ENCODE results near the gene TINCR. TPM values are rescaled to one million over a fixed set of nuclear protein-coding genes. Genes with fewer than 3 reads are reported as not detected.

TINCR gene
- polyA plus RNA-seq, 1 donor from 2014 or later: 2.0 TPM

DNA sequence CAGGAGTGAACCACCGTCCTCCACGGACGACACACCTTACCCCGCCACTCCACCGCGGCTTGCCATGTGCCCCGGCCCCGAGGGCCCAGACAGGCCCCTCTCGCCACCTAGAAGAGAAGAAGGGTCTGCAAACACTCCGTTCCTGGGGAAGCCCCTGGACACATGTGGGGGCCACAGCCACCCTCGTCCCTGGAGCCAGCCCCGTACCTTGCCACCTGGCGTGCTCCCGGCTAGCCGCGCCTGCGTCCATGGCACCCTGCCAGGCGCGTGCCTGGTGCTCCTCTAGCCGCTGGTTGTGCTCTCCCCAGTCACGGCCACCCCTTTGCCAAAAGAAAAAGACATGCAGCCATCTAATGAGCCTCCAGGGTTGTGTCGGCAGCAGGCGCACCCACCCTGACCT lies 19.9 kb upstream of the TINCR start:
- Histone ChIP-seq H3K27ac (ENCODE audit: low read length) (no peak overlapping the region), H4K20me1 (ENCODE audit: insufficient read depth) (no peaks in the 10 kb centered on the region), H3F3A (ENCODE audit: insufficient read depth, low read length, poor library complexity, severe bottlenecking) (no peaks in the 10 kb centered on the region), H3K9me3 (ENCODE audit: low read length) (no peaks in the 10 kb centered on the region), H3K4me2 (ENCODE audit: low read length) (no peak overlapping the region), H3K9ac (ENCODE audit: low read length) (no peak overlapping the region), H3K9me2 (ENCODE audit: insufficient read depth, low read length) (no peaks in the 10 kb centered on the region), H3K4me3 (ENCODE audit: low read length) (no peak overlapping the region), H3K36me3 (ENCODE audit: insufficient read depth, low read length) (no peaks in the 10 kb centered on the region), H2AFZ (ENCODE audit: low read depth, low read length) (no peak overlapping the region), H3K79me2 (replicated peaks; ENCODE audit: insufficient read depth, low read length) (no peaks in the 10 kb centered on the region), H3K27me3 (ENCODE audit: insufficient read depth, low read depth, low read length) (no peaks in the 10 kb centered on the region)
- TF ChIP-seq RAD21 (conservative IDR thresholded peaks at IDR 0.05) (no peak), EZH2 (IDR thresholded peaks at IDR 0.05; ENCODE audit: borderline replicate concordance, insufficient read depth, low read length, poor library complexity, severe bottlenecking) (no peak), SMC3 (conservative IDR thresholded peaks at IDR 0.05; ENCODE audit: poor library complexity) (no peak), POLR2AphosphoS5 (IDR thresholded peaks at IDR 0.05) (no peak), MXI1 (conservative IDR thresholded peaks at IDR 0.05; ENCODE audit: poor library complexity, severe bottlenecking) (no peak)

- H3K4me2 ChIP-seq (ENCODE audit: low read length): no peak overlapping the region
- H3K9me3 ChIP-seq (ENCODE audit: low read length): no peaks in the 10 kb centered on the region
- no peak overlapping the region for H3K27ac ChIP-seq (ENCODE audit: low read length)
- no peaks in the 10 kb centered on the region for H3F3A ChIP-seq (ENCODE audit: insufficient read depth, low read length, poor library complexity, severe bottlenecking)
- TF ChIP-seq SMC3 (conservative IDR thresholded peaks at IDR 0.05; ENCODE audit: poor library complexity): no peak
- TF ChIP-seq, protein P1, sequence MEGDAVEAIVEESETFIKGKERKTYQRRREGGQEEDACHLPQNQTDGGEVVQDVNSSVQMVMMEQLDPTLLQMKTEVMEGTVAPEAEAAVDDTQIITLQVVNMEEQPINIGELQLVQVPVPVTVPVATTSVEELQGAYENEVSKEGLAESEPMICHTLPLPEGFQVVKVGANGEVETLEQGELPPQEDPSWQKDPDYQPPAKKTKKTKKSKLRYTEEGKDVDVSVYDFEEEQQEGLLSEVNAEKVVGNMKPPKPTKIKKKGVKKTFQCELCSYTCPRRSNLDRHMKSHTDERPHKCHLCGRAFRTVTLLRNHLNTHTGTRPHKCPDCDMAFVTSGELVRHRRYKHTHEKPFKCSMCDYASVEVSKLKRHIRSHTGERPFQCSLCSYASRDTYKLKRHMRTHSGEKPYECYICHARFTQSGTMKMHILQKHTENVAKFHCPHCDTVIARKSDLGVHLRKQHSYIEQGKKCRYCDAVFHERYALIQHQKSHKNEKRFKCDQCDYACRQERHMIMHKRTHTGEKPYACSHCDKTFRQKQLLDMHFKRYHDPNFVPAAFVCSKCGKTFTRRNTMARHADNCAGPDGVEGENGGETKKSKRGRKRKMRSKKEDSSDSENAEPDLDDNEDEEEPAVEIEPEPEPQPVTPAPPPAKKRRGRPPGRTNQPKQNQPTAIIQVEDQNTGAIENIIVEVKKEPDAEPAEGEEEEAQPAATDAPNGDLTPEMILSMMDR (IDR thresholded peaks at IDR 0.05; ENCODE audit: poor library complexity, severe bottlenecking): no peak
- TF ChIP-seq EP300 (conservative IDR thresholded peaks at IDR 0.05; ENCODE audit: poor library complexity, severe bottlenecking): no peak
- H2AFZ ChIP-seq (ENCODE audit: low read depth, low read length): no peak overlapping the region
- no peaks in the 10 kb centered on the region for H3K79me2 ChIP-seq (replicated peaks; ENCODE audit: insufficient read depth, low read length)
- no peak overlapping the region for H3K9ac ChIP-seq (ENCODE audit: low read length)
- no peak overlapping the region for H3K4me3 ChIP-seq (ENCODE audit: low read length)
- no peaks in the 10 kb centered on the region for H3K36me3 ChIP-seq (ENCODE audit: insufficient read depth, low read length)
- H4K20me1 ChIP-seq (ENCODE audit: insufficient read depth): no peaks in the 10 kb centered on the region
- H3K9me2 ChIP-seq (ENCODE audit: insufficient read depth, low read length): no peaks in the 10 kb centered on the region
- H3K27me3 ChIP-seq (ENCODE audit: insufficient read depth, low read depth, low read length): no peaks in the 10 kb centered on the region
These were observed 19.3 kb upstream of the TINCR start for GRCh38 chr19:5587071-5587455.

- Histone ChIP-seq H3K4me3 (ENCODE audit: low read length) (no peak overlapping the region), H3K9me2 (ENCODE audit: insufficient read depth, low read length) (no peaks in the 10 kb centered on the region), H3K4me2 (ENCODE audit: low read length) (no peak overlapping the region), H3K27me3 (ENCODE audit: insufficient read depth, low read depth, low read length) (no peaks in the 10 kb centered on the region), H2AFZ (ENCODE audit: low read depth, low read length) (no peak overlapping the region), H3K9me3 (ENCODE audit: low read length) (no peaks in the 10 kb centered on the region), H3K36me3 (ENCODE audit: insufficient read depth, low read length) (no peaks in the 10 kb centered on the region), H3K79me2 (replicated peaks; ENCODE audit: insufficient read depth, low read length) (no peaks in the 10 kb centered on the region), H3F3A (ENCODE audit: insufficient read depth, low read length, poor library complexity, severe bottlenecking) (no peaks in the 10 kb centered on the region), H3K9ac (ENCODE audit: low read length) (no peak overlapping the region), H3K27ac (ENCODE audit: low read length) (no peak overlapping the region), H4K20me1 (ENCODE audit: insufficient read depth) (no peaks in the 10 kb centered on the region)
- TF ChIP-seq SMC3 (conservative IDR thresholded peaks at IDR 0.05; ENCODE audit: poor library complexity) (no peak), RAD21 (conservative IDR thresholded peaks at IDR 0.05) (no peak), TAF1 (IDR thresholded peaks at IDR 0.05; ENCODE audit: low read depth) (no peak), MXI1 (conservative IDR thresholded peaks at IDR 0.05; ENCODE audit: poor library complexity, severe bottlenecking) (no peak), EP300 (conservative IDR thresholded peaks at IDR 0.05; ENCODE audit: poor library complexity, severe bottlenecking) (no peak), POLR2AphosphoS5 (IDR thresholded peaks at IDR 0.05) (no peak), EZH2 (IDR thresholded peaks at IDR 0.05; ENCODE audit: borderline replicate concordance, insufficient read depth, low read length, poor library complexity, severe bottlenecking) (no peak)
- TF ChIP-seq, protein P2, sequence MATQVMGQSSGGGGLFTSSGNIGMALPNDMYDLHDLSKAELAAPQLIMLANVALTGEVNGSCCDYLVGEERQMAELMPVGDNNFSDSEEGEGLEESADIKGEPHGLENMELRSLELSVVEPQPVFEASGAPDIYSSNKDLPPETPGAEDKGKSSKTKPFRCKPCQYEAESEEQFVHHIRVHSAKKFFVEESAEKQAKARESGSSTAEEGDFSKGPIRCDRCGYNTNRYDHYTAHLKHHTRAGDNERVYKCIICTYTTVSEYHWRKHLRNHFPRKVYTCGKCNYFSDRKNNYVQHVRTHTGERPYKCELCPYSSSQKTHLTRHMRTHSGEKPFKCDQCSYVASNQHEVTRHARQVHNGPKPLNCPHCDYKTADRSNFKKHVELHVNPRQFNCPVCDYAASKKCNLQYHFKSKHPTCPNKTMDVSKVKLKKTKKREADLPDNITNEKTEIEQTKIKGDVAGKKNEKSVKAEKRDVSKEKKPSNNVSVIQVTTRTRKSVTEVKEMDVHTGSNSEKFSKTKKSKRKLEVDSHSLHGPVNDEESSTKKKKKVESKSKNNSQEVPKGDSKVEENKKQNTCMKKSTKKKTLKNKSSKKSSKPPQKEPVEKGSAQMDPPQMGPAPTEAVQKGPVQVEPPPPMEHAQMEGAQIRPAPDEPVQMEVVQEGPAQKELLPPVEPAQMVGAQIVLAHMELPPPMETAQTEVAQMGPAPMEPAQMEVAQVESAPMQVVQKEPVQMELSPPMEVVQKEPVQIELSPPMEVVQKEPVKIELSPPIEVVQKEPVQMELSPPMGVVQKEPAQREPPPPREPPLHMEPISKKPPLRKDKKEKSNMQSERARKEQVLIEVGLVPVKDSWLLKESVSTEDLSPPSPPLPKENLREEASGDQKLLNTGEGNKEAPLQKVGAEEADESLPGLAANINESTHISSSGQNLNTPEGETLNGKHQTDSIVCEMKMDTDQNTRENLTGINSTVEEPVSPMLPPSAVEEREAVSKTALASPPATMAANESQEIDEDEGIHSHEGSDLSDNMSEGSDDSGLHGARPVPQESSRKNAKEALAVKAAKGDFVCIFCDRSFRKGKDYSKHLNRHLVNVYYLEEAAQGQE (IDR thresholded peaks at IDR 0.05; ENCODE audit: borderline replicate concordance): no peak
- TF ChIP-seq, protein P1 (IDR thresholded peaks at IDR 0.05; ENCODE audit: poor library complexity, severe bottlenecking): no peak
These were observed 18.7 kb upstream of the TINCR start for GRCh38 chr19:5586300-5587070.

Data from neural cell (in vitro differentiated cells).